ENCODE data around the gene PLD5.
"Not testable (repeated sequence)": the region's sequence is repeated elsewhere in the genome, so short reads cannot be mapped to it uniquely, and the experiment has no call there.

Gene PLD5

DNA sequence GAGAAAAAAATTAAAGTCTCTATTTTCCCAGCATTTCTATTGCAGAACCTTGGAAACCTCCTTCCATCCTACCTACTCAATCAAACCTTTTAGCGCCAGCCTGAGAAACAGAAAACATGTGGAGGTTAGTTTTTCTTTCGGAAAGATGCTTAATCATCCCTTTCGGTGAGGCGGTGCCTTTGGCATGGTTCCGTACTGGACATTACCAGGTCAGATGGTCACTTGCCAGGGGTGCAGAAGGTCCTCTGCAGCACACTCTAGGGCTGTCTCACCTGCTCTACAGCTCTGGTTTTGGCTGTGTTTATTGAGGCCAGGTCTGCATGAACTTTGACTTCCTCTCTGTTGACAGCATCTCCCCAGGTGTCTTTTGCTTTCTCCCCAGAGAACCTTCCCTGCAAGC, 121.5 kb downstream of the PLD5 start:
- H3K4me2 ChIP-seq = no peak overlapping the region
- no peaks in the 10 kb centered on the region for H3K79me2 ChIP-seq (ENCODE audit: insufficient read depth, low read depth)
- H2AFZ ChIP-seq (ENCODE audit: low read depth) = no peak overlapping the region
- H3K4me3 ChIP-seq (IDR thresholded peaks at IDR 0.05; ENCODE audit: insufficient read depth, low read depth, low read length) = no peak overlapping the region
- no peaks in the 10 kb centered on the region for H3K27me3 ChIP-seq (ENCODE audit: insufficient read depth, low read depth)
- H3K36me3 ChIP-seq (ENCODE audit: insufficient read depth) = no peaks in the 10 kb centered on the region
- no peak overlapping the region for H3K27ac ChIP-seq
- TF ChIP-seq, protein P1, sequence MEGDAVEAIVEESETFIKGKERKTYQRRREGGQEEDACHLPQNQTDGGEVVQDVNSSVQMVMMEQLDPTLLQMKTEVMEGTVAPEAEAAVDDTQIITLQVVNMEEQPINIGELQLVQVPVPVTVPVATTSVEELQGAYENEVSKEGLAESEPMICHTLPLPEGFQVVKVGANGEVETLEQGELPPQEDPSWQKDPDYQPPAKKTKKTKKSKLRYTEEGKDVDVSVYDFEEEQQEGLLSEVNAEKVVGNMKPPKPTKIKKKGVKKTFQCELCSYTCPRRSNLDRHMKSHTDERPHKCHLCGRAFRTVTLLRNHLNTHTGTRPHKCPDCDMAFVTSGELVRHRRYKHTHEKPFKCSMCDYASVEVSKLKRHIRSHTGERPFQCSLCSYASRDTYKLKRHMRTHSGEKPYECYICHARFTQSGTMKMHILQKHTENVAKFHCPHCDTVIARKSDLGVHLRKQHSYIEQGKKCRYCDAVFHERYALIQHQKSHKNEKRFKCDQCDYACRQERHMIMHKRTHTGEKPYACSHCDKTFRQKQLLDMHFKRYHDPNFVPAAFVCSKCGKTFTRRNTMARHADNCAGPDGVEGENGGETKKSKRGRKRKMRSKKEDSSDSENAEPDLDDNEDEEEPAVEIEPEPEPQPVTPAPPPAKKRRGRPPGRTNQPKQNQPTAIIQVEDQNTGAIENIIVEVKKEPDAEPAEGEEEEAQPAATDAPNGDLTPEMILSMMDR (conservative IDR thresholded peaks at IDR 0.05; ENCODE audit: low read depth, low read length) = no peak
- no peaks in the 10 kb centered on the region for H3K4me1 ChIP-seq (ENCODE audit: low read depth, poor library complexity, severe bottlenecking)
- H3K9ac ChIP-seq = no peak overlapping the region
- no peaks in the 10 kb centered on the region for H4K20me1 ChIP-seq (ENCODE audit: insufficient read depth)

DNA sequence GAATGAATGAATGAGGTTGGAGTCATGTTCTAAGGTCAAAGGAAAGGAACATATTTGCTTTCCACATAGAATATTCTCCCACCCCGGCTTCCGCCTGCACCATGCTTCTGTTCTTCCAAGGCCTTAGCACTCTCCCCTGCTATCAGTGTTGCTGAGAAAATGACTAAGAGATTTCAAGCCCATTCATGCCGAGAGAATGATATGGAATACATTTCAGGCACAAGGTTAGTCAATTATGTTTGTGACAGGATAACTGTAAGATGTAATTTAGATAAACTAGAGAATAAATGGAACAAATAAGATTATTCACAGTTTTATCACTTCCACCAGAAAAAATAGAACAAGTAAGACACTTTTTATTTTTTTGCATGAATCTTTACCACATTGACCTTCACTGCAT, 122.6 kb downstream of the PLD5 start:
- Histone ChIP-seq H4K20me1 (ENCODE audit: insufficient read depth) (no peaks in the 10 kb centered on the region), H3K79me2 (ENCODE audit: insufficient read depth, low read depth) (no peaks in the 10 kb centered on the region), H3K4me3 (IDR thresholded peaks at IDR 0.05; ENCODE audit: insufficient read depth, low read depth, low read length) (no peak overlapping the region), H3K4me2 (no peak overlapping the region), H3K36me3 (ENCODE audit: insufficient read depth) (no peaks in the 10 kb centered on the region), H3K27ac (no peak overlapping the region), H3K9ac (no peak overlapping the region), H3K4me1 (ENCODE audit: low read depth, poor library complexity, severe bottlenecking) (no peaks in the 10 kb centered on the region), H2AFZ (ENCODE audit: low read depth) (no peak overlapping the region), H3K27me3 (ENCODE audit: insufficient read depth, low read depth) (no peaks in the 10 kb centered on the region)
- TF ChIP-seq, protein P1 (conservative IDR thresholded peaks at IDR 0.05; ENCODE audit: low read depth, low read length) = no peak

DNA sequence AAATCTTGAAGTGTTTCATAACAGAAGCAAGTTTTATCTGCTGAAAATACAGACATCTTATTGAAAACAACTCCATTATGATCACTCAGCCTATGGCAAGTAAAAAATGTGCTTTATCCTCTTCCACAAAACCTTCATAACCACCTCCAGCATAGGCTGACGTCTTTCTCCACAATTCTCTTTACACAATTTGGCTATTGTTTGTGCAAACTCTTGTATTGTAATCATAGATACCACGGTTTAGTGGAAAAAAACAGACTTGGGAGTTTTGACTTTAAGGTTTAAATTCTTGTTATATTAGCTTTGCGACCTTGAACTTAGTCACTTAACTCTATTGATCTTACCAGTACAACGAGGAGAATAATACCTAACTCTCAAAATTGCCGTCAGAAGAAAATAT, 126.1 kb downstream of the PLD5 start:
- H3K27me3 ChIP-seq (ENCODE audit: insufficient read depth, low read depth) = no peaks in the 10 kb centered on the region
- H3K79me2 ChIP-seq (ENCODE audit: insufficient read depth, low read depth) = no peaks in the 10 kb centered on the region
- H3K4me1 ChIP-seq (ENCODE audit: low read depth, poor library complexity, severe bottlenecking) = no peaks in the 10 kb centered on the region
- H4K20me1 ChIP-seq (ENCODE audit: insufficient read depth) = no peaks in the 10 kb centered on the region
- H3K9ac ChIP-seq = no peak overlapping the region
- H3K27ac ChIP-seq = no peak overlapping the region
- H2AFZ ChIP-seq (ENCODE audit: low read depth) = no peak overlapping the region
- TF ChIP-seq, protein P1 (conservative IDR thresholded peaks at IDR 0.05; ENCODE audit: low read depth, low read length) = no peak
- H3K36me3 ChIP-seq (ENCODE audit: insufficient read depth) = no peaks in the 10 kb centered on the region
- no peak overlapping the region for H3K4me3 ChIP-seq (IDR thresholded peaks at IDR 0.05; ENCODE audit: insufficient read depth, low read depth, low read length)
- H3K4me2 ChIP-seq = no peak overlapping the region

DNA sequence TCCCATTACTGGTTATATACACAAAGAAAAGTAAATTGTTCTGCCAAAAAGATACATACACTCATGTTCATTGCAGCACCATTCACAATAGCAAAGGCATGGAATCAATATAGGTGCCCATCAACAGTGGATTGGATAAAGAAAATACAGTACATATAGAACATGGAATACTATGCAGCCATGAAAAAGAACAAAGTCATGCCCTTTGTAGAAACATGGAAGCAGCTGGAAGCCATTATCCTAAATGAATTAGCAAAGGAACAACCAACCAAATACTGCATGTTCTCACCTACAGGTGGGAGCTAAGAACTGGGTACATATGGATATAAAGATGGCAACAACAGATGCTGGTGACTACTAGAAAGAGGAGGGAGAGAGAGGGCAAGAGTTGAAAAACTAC, 132.6 kb downstream of the PLD5 start:
- Histone ChIP-seq H3K4me2 (no peak overlapping the region), H3K36me3 (ENCODE audit: insufficient read depth) (no peaks in the 10 kb centered on the region), H4K20me1 (ENCODE audit: insufficient read depth) (no peaks in the 10 kb centered on the region), H3K27me3 (ENCODE audit: insufficient read depth, low read depth) (no peaks in the 10 kb centered on the region), H3K4me1 (ENCODE audit: low read depth, poor library complexity, severe bottlenecking) (no peaks in the 10 kb centered on the region), H3K4me3 (IDR thresholded peaks at IDR 0.05; ENCODE audit: insufficient read depth, low read depth, low read length) (no peak overlapping the region), H3K27ac (no peak overlapping the region), H3K9ac (no peak overlapping the region), H3K79me2 (ENCODE audit: insufficient read depth, low read depth) (no peaks in the 10 kb centered on the region), H2AFZ (ENCODE audit: low read depth) (no peak overlapping the region)
- TF ChIP-seq, protein P1 (conservative IDR thresholded peaks at IDR 0.05; ENCODE audit: low read depth, low read length) = no peak

DNA sequence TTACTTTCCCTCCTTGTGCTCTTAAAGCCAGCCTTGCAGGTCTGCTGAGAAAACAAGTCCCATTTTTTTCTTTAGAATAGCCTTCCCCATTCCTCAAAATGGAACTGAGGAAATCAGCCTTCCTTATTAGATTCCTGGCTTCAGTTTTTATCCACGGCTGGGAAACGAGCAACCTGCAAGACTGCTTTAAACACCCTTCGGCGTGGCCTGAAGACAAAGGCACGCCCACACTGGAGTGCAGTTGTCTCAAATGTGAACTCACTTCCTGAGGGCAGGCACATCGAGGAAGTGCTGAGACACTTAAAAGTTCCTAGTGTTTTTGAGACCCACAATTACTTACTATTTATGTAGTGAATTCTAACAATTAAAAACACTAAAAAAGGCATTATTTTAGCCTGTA, 148.4 kb downstream of the PLD5 start:
- not testable (repeated sequence) for H3K27ac ChIP-seq; H3K4me2 ChIP-seq; H3K79me2 ChIP-seq (ENCODE audit: insufficient read depth, low read depth); H3K27me3 ChIP-seq (ENCODE audit: insufficient read depth, low read depth); H4K20me1 ChIP-seq (ENCODE audit: insufficient read depth); H3K4me3 ChIP-seq (IDR thresholded peaks at IDR 0.05; ENCODE audit: insufficient read depth, low read depth, low read length); H3K4me1 ChIP-seq (ENCODE audit: low read depth, poor library complexity, severe bottlenecking); H3K9ac ChIP-seq; H3K36me3 ChIP-seq (ENCODE audit: insufficient read depth); H2AFZ ChIP-seq (ENCODE audit: low read depth)

DNA sequence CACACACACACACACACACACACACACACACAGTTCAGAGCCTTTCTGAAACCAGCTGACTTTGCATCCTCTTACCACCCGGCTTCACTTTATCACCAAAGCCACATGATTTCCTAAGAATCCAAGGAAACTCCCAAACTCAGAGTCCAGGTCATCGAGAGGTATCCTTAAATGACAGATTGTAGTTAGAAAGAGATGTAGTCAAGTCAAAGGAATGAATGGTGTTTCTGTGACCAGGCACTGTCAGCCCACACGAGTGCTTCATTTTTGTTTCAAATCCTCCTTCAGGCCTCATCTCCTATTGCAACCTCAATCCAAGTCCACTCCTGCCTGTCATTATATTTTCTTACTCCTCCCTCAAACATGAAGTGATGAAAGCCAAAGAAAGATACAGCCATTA, 174.1 kb downstream of the PLD5 start:
- H3K4me1 ChIP-seq (ENCODE audit: low read depth, poor library complexity, severe bottlenecking); H3K36me3 ChIP-seq (ENCODE audit: insufficient read depth); H3K4me3 ChIP-seq (IDR thresholded peaks at IDR 0.05; ENCODE audit: insufficient read depth, low read depth, low read length); H2AFZ ChIP-seq (ENCODE audit: low read depth); H3K27ac ChIP-seq; H4K20me1 ChIP-seq (ENCODE audit: insufficient read depth); H3K27me3 ChIP-seq (ENCODE audit: insufficient read depth, low read depth); H3K9ac ChIP-seq; H3K4me2 ChIP-seq; H3K79me2 ChIP-seq (ENCODE audit: insufficient read depth, low read depth): not testable (repeated sequence)

Data from KMS-11 (cell line).